ENCODE results near the gene FAAH2.
"Not testable (repeated sequence)": the region's sequence is repeated elsewhere in the genome, so short reads cannot be mapped to it uniquely, and the experiment has no call there.

FAAH2 gene, protein sequence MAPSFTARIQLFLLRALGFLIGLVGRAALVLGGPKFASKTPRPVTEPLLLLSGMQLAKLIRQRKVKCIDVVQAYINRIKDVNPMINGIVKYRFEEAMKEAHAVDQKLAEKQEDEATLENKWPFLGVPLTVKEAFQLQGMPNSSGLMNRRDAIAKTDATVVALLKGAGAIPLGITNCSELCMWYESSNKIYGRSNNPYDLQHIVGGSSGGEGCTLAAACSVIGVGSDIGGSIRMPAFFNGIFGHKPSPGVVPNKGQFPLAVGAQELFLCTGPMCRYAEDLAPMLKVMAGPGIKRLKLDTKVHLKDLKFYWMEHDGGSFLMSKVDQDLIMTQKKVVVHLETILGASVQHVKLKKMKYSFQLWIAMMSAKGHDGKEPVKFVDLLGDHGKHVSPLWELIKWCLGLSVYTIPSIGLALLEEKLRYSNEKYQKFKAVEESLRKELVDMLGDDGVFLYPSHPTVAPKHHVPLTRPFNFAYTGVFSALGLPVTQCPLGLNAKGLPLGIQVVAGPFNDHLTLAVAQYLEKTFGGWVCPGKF

DNA sequence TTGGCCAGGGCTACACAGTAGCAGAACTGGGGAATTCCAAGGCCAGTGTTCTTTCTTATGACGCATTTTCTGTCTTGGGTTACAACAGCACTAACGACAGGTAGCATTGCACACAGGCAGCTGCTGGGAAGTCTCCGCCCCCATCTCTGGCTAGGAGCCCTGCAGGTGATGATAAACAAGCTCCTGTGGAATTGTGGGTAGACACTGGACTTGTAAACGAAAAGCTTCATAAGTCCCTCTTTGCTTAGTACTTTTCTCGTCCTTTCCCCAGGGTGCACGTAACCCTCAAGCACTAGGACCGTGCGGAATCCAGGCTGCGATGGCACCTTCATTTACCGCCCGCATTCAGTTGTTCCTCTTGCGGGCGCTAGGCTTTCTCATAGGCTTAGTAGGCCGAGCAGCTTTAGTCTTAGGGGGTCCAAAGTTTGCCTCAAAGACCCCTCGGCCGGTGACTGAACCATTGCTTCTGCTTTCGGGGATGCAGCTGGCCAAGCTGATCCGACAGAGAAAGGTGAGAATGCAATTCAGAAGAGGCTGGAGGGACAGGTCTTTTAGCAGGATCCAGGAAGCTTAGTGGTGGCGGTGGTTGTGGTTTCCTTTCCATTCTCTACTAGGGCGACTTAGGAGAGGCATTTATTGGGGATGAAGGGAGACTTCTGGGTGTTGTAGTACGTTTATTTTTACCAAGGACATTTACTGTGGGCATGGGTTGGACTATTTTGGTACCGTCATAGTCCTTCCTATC lies at the start of gene FAAH2:
FAAH2 (plus strand) TSS at position 200 of the 745 bp plus-strand sequence; CDS start at position 320, 120 bp downstream.
- DNase-seq (ENCODE audit: low read depth in 2 of 2): peak in 1 of 2 donors; percentile 37

DNA sequence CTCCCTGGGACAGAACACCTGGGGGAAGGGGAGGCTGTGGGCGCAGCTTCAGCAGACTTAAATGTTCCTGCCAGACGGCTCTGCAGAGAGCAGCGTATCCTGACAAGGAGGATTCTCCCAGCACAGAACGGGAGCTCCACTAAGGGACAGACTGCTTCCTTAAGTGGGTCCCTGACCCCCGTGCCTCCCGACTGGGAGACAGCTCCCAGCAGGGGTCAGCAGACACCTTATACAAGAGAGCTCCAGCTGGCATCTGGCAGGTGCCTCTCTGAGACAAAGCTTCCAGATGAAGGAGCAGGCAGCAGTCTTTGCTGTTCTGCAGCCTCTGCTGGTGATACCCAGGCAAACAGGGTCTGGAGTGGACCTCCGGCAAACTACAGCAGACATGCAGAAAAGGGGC lies 44.5 kb upstream of the FAAH2 start:
- no peak for DNase-seq (ENCODE audit: low read depth in 2 of 2)

DNA sequence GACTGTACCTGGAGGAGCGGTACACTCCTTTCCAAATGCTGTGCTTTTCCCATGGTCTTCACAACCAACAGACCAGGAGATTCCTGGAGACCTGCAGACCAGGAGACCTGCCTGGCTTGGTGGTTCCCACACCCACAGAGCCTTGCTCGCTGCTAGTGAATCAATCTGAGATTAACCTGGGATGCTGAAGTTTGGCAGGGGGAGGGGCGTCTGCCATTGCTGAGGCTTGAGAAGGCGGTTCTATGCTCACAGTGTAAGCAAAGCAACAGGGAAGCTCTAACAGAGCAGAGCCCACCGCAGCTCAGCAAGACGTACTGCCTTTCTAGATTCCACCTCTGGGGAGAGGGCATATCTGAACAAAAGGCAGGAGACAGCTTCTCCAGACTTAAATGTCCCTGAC lies 34.5 kb upstream of the FAAH2 start:
- no peak for DNase-seq (ENCODE audit: low read depth in 2 of 2)

DNA sequence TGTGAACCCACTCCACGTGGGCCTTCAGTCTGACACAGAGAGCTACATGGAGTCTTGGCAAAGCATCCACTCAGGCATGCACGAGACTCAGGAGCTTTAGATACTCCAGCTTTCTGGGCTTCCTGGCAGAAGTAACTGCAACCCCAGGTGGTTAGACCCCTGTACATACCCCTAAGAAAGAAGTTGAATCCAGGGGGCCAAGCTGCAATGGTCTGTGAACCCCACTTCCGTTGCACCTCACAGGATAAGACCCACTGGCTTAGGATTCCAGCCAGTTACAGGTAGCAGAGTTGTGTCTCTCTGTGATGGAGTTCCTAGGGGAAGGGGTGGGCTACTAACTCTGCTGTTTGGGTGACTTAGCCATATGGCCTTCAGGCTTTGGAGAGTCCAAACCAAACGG lies 21.4 kb upstream of the FAAH2 start:
- DNase-seq (ENCODE audit: low read depth in 2 of 2): no peak

DNA sequence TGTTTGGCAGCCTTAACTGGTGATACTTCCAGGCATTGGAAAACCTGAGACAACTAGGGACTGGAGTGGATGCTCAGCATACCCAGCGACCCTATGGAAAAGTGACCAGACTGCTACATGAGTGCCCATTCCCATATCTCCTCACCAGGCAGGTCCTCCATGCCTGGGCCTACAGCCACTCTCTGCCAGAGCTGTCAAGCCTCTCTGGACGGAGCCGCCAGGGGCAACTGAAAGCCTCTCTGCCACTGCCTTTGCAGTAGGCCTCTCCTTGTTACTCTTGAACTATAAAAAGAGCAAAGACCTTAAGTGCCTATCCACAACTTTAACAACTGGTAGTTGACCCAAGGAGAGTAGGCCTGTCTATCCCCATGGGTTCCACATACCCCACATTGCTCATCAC lies 20.2 kb upstream of the FAAH2 start:
- no peak for DNase-seq (ENCODE audit: low read depth in 2 of 2)

DNA sequence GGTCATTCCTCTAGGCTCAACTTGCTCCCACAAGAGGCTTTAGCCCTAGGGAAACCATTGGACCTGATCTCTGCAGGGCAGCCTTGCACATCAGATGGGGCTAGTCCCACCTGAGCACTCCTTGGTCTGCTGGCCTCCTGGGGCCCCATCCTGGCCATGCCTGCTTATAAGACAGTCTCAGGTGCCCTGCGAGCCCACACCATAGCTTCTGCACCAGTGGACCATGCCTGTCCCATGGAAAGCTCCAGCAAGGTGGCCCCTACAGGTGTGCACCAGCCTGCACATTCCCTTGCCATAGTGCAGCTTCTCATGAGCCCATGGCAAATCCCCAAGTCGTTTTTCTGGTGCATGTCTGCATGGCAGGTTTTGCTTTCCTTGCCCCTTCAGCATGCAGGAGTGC lies 19.6 kb upstream of the FAAH2 start:
- DNase-seq (ENCODE audit: low read depth in 2 of 2): no peak

DNA sequence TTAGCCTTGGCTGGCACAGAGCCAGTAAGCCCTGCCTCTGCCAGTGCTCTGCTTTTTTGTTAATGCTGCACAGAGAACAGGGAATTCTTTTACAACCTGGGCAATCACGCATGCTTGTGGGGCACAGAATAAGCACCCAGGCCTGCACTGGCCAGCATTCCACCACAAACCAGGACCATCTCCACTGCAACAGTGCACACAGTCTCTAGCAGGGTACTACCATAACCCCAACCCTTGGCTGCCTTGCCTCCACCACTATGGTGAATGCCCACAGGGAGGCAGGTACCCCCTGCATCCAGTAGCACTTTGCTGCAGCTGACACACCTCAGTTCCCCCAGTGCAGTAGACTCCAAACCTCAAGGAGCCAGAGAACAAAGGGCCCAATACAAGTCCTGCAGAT lies 19.2 kb upstream of the FAAH2 start:
- DNase-seq (ENCODE audit: low read depth in 2 of 2): no peak

DNA sequence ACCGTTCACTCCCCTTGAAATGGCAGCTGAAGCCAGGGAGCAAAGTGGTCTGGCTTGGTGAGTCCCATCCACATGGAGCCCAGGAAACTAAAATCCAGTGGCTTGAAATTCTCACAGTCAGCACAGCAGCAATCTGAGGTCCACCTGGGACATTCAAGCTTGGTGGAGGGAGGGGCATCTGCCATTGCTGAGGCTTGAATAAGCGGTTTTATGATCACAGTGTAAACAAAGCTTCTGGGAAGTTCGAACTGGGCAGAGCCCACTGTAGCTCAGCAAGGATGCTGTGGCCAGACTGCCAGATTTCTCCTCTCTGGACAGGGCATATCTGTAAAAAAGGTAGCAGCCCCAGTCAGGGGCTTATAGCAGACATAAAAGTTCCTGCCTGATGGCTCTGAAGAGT lies 15.5 kb upstream of the FAAH2 start:
- DNase-seq (ENCODE audit: low read depth in 2 of 2): no peak

DNA sequence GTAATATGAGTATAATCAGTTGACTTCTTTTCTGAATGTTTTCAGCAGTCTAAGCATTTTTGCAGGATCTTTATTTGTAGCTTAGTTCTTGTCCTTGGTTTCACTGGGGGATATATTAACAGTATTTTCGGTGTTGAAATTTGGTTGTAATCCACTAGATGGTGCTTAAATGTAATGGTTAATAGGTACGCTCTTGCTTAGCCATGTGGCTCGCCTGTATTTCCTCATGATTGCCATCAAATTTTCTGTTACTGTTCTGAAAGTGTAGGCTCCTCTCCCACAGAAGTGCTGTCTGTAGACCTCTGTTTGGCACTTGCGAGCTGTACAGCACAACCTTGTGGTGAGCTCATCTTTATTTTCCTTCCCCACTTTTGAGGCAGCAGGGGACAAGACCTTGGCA lies 3.9 kb upstream of the FAAH2 start:
- DNase-seq (ENCODE audit: low read depth in 2 of 2): no peak

DNA sequence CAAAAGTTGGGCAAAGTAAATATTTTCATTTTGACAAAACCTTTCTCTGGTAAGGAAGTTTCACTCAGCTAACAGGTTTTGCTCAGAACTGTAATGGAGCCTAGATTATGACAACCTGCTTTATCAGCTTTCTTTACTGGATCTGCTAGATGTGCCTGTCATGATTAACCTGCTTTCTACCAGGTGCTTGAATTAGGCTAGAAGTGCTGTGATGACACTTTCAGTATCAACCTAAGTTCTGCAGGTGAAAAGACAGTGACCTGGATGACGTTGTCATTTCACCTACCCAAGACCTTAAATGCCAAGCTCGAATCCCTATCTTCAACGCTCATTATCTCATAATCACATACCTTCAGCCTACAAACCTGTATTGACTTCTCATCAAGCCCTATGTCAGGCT lies 1.5 kb upstream of the FAAH2 start:
- no peak for DNase-seq (ENCODE audit: low read depth in 2 of 2)

DNA sequence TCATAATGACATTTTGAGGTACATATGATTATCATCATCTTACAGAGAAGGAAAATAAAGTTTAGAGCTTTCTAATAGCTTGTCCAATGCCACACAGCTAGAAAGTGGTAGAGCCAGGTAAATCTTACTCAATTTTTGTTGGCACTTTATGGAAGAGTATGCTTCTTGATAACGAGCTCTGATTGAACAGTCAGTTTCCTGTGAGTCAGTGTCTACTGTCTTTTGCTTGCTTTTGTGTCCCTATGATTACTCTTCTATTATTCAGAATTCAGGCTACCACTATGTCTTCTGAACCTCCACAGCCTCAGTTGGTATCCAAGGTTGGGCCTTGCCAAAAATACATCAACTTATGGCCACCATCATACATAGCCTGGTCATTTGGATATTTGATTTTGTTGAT lies 2.6 kb downstream of the FAAH2 start:
- no peak for DNase-seq (ENCODE audit: low read depth in 2 of 2)

DNA sequence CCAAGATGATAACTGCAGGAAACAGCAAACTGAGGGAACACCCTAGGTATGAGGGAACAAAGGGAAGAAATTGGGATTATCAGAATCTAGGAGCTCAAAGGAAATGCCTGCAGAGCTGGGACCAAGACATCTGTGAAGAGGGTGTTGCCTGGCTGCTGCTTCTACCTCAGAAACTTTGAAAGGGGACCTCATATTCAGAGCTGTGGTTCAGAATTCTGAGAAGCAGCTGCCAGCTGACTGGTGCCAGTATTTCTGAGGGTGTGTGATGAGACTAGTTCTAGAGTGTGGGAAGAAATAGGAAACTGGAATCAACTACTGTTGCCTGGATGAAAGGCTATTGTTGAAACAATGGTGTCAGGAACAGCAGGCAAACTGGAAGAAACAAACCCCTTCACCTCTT lies 8.5 kb downstream of the FAAH2 start:
- no peak for DNase-seq (ENCODE audit: low read depth in 2 of 2)

DNA sequence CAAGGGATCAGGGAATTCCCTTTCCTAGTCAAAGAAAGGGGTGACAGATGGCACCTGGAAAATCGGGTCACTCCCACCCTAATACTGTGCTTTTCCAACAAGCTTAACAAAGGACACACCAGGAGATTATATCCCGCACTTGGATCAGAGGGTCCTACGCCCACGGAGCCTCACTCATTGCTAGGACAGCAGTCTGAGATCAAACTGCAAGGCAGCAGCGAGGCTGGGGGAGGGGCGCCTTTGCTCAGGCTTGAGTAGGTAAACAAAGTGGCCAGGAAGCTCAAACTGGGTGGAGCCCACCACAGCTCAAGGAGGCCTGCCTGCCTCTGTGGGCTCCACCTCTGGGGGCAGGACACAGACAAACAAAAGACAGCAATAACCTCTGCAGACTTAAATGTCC lies 9.2 kb downstream of the FAAH2 start:
- not testable (repeated sequence) for DNase-seq (ENCODE audit: low read depth in 2 of 2)

DNA sequence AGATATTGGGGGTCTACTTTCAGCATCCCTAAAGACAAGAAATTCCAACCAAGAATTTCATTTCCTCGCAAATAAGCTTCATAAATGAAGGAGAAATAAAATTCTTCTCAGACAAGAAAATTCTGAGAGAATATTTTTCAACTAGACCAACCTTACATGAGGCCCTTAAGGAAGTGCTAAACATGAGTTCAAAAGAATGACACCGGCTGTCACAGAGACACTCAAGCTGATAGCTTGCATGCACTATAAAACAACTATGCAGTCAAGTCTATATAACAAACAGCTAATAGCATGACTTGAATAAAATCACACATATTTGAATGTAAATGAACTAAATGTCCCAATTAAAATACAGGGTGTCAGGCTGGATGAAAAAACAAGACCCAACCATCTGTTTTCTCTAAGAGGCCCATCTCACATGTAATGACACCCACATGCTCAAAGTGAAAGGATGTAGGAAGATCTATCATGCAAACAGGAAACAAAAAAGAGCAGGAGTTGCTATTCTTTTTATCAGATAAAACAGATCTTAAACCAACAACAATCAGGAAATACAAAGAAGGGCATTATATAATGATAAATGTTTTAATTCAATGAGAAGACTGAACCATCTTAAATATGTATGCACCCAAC lies 27.2 kb downstream of the FAAH2 start:
- no peak for DNase-seq (ENCODE audit: low read depth in 2 of 2)

DNA sequence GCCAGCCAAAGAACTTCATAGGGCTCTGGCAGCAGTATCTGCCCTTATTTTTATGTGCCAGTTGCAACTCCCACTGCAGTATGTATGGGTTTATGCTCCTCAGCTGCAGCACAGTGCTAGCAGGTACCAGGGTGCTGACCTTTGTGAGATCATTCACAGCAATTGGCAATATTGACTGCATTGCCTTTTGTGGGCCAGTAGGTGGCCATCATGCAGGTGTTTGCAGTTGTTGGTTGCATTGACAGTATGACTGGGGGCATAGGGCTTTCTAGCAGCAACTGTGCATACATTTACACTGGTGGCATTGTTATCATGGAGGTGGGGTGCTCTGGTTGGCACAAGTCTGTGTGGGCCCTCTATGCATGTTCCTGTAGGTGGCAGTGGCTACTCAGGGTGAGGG lies 42.5 kb downstream of the FAAH2 start:
- no peak for DNase-seq (ENCODE audit: low read depth in 2 of 2)

DNA sequence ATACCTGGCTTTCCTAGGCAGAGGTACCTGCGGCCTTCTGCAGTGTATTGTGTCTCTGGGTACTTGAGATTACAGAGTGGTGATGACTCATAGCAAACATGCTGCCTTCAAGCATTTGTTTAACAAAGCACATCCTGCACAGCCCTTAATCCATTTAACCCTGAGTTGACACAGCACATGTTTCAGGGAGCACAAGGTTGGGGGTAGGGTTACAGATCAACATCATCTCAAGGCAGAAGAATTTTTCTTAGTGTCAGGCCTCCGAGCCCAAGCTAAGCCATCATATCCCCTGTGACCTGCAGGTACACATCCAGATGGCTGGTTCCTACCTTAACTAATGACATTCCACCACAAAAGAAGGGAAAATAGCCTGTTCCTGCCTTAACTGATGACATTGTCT lies 49.3 kb downstream of the FAAH2 start:
- DNase-seq (ENCODE audit: low read depth in 2 of 2): not testable (repeated sequence)

DNA sequence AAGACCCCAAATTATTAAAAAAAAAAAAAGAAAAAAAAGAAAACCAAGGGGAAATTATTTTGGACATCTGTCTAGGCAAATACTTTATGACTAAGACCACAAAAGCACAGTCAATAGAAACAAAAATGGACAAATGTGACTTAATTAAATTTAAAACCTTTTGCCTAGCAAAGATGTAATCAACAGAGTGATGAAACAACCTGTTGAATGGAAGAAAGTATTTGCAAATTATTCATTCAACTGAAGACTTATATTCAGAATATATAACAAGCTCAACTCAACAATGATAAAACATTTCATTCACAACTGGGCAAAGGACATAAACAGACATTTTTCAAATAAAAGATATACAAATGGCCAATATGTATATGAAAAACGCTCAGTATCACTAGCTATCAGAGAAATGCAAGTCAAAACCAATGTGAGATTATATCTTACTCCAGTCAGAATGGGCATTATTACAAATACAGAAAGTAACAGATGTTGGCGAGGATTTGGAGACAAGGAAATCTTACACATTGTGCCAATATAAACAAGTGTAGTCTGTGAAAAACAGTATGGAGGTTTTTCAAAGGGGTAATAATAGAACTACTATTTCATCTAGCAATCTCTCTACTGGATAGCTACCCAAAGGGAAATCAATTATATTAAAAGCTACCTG lies 67.1 kb downstream of the FAAH2 start:
- no peak for DNase-seq (ENCODE audit: low read depth in 2 of 2)

DNA sequence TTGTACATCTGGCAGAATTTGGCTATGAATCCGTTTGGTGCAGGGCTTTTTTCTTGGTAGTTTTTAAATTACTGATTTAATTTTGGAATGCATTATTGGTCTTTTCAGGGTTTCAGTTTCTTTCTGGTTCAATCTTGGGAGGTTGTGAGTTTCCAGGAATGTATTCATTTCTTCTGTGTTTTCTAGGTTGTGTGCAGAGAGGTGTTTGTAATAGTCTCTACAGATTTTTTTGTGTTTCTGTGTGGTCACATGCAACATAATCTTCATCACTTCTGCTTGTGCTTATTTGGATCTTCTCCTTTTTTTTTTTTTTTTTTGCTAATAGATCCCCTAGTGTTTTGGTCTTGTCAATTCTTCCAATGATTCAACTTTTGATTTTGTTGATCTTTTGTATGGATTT lies 77.6 kb downstream of the FAAH2 start:
- DNase-seq (ENCODE audit: low read depth in 2 of 2): no peak

DNA sequence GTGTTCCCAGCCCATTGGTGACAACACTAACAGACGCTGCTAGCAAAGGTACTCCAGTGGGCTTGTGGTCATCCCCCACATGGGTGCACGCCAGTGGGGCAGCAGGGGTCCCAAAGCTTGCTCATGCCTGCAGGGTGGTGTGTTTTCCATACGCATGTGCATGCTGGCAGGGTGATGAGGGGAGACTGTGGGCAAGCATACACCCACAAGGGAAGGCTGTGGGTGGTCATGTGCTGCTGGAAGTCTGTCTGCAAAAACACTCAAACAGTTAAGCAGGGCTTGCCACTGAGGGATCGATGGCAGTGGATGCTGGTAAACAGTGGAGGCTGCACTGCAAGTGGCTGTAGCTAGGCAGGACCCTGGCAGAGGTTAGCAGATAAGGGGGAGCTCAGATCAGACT lies 79.9 kb downstream of the FAAH2 start:
- DNase-seq (ENCODE audit: low read depth in 2 of 2): no peak

DNA sequence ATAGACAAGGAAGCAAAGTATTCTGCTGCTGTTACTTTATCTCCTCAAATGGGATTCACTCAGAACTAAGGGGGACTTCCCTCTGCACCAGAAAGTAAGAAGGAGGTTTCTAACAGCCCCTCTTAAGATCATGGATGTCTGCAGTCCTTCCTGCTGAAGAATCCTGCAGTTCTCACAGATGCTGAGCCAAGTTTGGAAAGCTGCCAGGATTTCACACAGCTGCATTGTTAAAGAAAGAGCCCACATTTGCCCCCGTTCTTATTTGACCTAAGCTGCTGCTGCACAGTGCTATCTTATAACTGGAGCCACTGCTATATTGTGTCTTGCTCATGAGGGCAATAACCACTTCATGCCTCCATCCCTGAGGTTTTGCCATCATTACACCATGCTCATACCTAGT lies 81.1 kb downstream of the FAAH2 start:
- no peak for DNase-seq (ENCODE audit: low read depth in 2 of 2)

DNA sequence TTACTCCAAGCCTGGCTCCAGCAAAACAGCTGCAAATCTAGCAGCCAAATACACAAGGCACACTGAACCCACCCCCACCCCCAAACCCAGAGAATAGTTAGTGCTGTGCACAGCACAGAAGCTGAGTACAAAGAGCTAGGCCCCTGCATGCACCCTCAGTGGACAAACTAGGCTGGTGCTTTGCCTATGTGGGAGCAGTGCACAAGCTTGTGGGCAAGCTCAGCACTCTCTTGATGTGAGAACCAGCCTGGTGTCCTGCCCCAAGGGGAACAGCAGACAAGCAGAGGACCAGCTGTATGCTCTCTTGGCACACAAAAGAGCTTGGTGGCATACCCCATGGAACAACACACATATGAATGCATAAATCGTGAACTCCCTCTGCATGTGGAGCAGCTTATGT lies 81.7 kb downstream of the FAAH2 start:
- DNase-seq (ENCODE audit: low read depth in 2 of 2): no peak

DNA sequence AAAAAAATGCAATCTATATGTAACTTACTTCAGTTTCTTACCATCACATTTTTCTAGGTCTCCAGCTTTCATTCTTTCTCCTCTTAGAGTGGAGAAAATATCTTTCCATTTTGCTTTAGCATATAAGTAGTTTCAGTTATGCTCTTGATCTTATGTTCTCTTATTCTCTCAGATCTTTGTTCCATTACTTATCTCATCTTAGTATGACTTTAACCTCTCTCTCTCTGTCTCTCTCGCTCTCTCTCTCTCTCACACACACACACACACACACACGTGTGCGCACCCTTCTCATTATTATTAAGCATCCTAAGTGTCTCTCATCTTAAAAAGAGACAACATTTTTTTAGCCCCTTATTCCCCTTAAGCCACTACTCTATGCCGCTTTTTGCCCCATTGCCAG lies 92.8 kb downstream of the FAAH2 start:
- DNase-seq (ENCODE audit: low read depth in 2 of 2): no peak

Data from stimulated activated CD8-positive, alpha-beta memory T cell treated with anti-CD3 and anti-CD28 coated beads, Interleukin-15, amount 100 ng/mL, for 4 hours (primary cell).